ENCODE measurements around the gene CENPM.

- TF ChIP-seq POLR2A (IDR thresholded peaks at IDR 0.05; ENCODE audit: low read depth, low read length) (0 out of 2 replicates have a peak, but pooled peaks have one; percentile 31), POLR2AphosphoS5 (IDR thresholded peaks at IDR 0.05; ENCODE audit: low read depth, low read length) (peak; percentile 17; the same call in 1 of the 2 replicates)
Observed at GRCh38 chr22:41940832-41941765, 5.9 kb downstream of the CENPM start.
